ENCODE results near the gene RIPOR3.

Gene RIPOR3

DNA sequence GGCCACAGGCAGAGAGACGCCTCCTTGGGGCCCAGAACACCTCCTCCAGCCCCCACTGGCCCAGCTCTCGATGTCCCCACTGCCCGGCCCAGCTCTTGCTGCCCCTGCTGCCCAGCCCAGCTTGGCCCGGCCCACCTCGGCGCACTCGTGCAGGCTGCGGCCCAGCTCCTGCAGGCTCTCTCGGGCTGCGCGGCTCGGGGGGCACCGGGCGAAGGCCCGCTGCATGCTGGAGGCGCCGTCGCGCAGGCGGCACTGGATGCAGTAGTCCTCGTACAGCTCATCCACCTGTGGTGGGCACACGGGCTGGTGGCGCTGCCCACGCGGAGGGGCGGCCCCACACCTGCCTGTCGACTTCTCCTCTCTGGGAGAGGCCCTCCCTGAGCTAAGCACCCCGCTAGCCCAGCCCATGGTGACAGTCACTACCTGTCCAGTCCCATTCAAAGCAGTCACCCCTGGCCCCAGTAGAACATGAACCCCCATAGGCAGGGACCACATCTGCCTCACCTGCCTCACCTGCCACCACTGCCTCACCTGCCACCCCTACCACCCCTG lies 81.8 kb downstream of the RIPOR3 start:
- TF ChIP-seq, protein P1, sequence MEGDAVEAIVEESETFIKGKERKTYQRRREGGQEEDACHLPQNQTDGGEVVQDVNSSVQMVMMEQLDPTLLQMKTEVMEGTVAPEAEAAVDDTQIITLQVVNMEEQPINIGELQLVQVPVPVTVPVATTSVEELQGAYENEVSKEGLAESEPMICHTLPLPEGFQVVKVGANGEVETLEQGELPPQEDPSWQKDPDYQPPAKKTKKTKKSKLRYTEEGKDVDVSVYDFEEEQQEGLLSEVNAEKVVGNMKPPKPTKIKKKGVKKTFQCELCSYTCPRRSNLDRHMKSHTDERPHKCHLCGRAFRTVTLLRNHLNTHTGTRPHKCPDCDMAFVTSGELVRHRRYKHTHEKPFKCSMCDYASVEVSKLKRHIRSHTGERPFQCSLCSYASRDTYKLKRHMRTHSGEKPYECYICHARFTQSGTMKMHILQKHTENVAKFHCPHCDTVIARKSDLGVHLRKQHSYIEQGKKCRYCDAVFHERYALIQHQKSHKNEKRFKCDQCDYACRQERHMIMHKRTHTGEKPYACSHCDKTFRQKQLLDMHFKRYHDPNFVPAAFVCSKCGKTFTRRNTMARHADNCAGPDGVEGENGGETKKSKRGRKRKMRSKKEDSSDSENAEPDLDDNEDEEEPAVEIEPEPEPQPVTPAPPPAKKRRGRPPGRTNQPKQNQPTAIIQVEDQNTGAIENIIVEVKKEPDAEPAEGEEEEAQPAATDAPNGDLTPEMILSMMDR (IDR thresholded peaks at IDR 0.05) = no peak
- Histone ChIP-seq H3K27ac (no peak overlapping the region), H3K4me3 (no peak overlapping the region)
- DNase-seq (ENCODE audit: low spot score) = no peak

DNA sequence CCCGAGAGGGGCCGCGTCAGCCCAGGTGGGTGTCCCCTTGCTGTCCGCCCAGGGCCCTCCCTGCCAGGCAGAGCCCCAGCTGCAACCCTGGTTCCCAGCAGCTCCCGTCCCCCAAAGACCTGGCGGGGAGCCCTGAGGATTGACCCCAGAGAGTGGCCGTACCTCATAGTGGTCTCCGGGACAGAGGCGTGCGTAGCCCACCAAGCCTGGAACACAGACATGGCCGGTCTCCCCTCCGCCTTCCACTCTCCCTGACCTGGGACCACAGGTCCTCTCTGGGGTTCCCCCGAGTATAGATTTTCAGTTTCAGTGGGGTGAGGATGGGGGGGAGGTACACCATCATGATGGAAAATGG lies 82.6 kb downstream of the RIPOR3 start:
- Histone ChIP-seq H3K4me3 (no peak overlapping the region), H3K27ac (no peak overlapping the region)
- no peak for DNase-seq (ENCODE audit: low spot score)
- TF ChIP-seq, protein P1 (IDR thresholded peaks at IDR 0.05) = no peak

GRCh38 chr20:50607850-50608749 lies 83.2 kb downstream of the RIPOR3 start:
- TF ChIP-seq, protein P1 (IDR thresholded peaks at IDR 0.05) = no peak
- Histone ChIP-seq H3K27ac (no peak overlapping the region), H3K4me3 (no peak overlapping the region)
- DNase-seq (ENCODE audit: low spot score) = no peak

DNA sequence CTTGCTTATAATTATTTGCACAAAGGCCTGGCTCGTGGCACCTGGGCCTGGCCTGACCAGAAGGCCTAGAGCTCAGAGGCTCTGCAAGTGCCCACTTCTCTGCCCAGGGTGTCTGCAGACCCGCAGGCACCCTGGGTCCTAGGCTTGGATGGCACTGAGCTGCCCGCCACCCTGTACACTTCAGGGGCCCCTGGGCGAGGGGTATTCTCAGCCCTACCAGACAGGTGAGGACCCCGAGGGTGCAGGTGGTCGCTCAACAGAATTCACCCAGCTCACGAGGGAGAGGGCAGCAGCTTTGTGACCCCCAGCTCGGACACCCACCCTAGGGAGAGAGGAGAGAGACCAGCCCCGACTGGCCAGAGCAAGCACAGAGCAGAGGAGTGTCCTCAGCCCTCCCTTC lies 83.9 kb downstream of the RIPOR3 start:
- TF ChIP-seq, protein P1 (IDR thresholded peaks at IDR 0.05) = no peak
- H3K4me3 ChIP-seq = no peak overlapping the region
- no peak for DNase-seq (ENCODE audit: low spot score)
- H3K27ac ChIP-seq = no peak overlapping the region

- no peak overlapping the region for H3K4me3 ChIP-seq
- H3K27ac ChIP-seq = no peak overlapping the region
- TF ChIP-seq, protein P1 (IDR thresholded peaks at IDR 0.05) = no peak
- DNase-seq (ENCODE audit: low spot score) = no peak
These were observed 86.2 kb downstream of the RIPOR3 start for GRCh38 chr20:50605136-50605535.

- DNase-seq (ENCODE audit: low spot score) = no peak
- H3K4me3 ChIP-seq = no peak overlapping the region
- TF ChIP-seq, protein P1 (IDR thresholded peaks at IDR 0.05) = no peak
- no peak overlapping the region for H3K27ac ChIP-seq
These were observed 86.9 kb downstream of the RIPOR3 start for GRCh38 chr20:50604451-50604850.

Data from coronary artery (tissue), 2 donors.